ENCODE data around the gene DGLUCY.
"Not testable (repeated sequence)": the region's sequence is repeated elsewhere in the genome, so short reads cannot be mapped to it uniquely, and the experiment has no call there.

DGLUCY gene

GRCh38 chr14:91264151-91265150, 150.6 kb downstream of the DGLUCY start:
- no peak for DNase-seq

GRCh38 chr14:91265404-91265803, 151.5 kb downstream of the DGLUCY start:
- no peak for DNase-seq

DNA sequence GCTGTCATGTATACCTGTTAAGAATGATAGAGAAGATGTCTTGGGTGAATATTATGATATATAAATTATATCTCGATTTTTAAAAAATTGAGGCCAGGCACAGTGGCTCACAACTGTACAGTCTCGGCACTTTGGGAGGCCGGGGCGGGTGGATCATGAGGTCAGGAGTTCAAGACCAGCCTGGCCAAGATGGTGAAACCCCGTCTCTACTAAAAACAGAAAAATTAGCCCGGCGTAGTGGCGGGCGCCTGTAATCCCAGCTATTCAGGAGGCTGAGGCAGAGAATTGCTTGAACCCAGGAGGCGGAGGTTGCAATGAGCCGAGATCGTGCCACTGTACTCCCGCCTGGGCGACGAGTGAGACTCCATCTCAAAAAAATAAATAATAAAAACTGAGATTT, 152.4 kb downstream of the DGLUCY start:
- not testable (repeated sequence) for DNase-seq

GRCh38 chr14:91267965-91268437, 154.1 kb downstream of the DGLUCY start:
- no peak for DNase-seq

DNA sequence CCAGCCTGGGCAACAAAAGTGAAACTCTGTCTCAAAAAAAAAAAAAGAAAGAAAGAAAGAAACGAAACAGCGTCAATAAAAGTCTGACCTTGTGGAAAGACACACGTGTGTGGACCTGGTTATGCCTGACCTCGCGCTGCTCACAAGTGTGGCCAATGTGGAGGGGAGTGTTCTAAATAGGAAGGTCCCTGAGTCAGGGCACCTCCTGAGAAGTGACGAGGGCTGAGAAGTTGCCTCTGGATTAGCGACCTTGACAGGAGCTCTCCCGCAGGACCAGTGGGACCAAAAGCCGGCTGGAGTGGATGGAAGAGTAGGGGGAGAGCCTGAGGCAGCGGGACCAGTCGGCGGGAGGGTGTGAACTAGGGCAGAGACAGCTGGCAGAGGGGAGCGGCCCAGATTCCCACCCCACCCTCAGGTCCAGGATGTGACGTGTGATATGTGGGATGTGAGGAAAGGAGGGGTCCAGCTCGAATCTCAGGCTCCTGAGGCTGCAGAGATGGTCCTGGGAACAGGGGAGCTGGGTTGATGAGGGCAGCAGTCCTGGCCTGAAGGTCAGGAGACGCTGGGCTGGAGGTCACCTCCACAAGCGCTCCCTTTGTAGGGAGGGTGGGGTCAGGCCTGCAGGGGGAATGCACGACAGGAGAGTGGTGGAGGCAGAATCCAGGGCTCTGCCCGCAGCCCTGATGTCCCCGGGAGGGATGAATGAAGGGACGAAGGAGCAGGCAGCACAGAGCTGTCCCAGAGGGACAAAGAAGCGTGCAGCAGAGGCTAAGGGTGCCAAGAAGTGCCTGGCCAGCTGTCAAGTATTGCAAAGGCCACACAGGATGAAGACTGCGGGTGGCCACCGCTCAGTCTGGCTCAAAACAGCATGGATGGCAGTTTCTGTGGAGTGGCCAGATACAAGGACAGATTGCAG, 155.5 kb downstream of the DGLUCY start:
- no peak for DNase-seq

DNA sequence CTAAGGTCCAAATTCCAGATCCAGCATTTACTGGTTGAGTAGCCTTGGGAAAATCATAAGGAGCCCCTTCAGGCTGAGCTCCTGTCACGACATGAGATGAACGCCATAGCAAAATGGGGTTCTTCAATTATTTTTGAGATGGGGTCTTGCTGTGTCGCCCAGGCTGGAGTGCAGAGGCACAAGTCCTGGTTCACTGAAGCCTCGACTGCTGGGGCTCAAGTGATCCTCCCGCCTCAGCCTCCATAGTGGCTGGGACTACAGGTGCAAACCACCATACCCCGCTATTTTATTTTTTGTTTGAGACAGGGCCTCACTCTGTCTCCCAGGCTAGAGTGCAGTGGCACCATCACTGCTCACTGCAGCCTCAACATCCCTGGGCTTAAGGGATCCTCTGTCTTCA, 156.3 kb downstream of the DGLUCY start:
- DNase-seq = no peak

- no peak for DNase-seq
Measured at GRCh38 chr14:91270619-91271018, 156.7 kb downstream of the DGLUCY start.

DNA sequence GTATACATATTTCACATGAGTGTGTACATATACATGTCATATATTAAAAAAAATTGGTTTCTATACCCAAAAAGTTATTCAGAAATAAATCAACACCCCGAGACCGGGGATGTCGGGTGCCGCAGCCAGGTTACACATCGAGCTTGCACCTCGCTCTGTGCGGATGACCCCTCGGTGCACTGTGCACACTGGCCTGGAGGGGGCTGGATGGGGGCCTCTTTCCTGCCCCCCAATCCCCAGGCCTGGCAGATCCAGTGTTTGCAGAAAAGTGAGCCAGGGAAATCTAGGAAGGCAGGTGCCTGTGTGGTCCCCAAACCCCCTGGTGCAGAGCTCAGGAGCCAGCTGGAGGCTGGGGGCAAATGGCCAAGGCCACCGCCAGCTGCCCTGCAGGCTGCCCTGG, 157.8 kb downstream of the DGLUCY start:
- DNase-seq = no peak

DNA sequence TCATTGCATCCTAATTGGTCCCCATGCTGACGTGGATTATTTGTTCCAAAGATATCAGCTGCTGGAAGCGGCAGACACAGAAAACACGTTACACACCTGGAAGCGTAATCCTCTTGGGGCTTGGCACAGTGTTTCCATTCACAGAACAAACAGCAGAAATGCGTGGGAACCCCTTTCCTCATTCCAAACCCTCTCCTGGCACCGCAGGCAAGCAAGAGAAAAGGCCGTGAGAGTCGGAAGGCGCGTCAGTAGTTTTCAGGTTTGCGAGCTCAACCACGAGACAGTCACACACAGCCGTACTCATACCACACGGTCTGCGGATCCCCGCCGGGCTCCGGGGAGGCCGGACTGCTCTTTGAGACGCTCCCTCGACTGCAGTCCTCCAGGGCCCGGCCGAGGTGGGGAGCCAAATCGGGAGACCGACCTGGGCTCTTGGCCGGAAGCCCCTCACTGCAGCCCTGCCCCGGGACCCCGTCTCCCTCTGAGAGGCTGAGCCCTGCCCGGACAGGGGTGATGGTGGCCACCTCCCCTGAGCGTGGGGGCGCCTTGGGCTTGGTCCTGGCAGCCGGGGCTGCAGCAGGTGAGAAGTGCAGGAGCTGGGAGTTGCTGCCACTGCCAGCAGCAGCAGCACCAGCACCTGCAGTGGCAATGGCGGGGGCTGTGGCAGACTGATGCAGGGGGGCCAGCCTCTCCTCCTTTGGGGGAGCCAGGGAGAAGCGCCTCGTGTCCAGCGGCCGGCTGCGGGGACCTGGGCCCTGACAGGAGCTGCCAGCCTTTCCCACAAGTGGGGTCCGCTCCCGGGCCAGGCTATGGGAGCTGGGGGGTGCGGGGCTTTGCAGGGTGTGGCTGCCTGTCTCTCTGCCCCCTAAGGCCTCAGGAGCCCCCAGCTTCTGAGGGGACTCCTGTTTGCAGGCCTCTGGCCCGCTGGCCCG, 158.7 kb downstream of the DGLUCY start:
- no peak for DNase-seq

DNA sequence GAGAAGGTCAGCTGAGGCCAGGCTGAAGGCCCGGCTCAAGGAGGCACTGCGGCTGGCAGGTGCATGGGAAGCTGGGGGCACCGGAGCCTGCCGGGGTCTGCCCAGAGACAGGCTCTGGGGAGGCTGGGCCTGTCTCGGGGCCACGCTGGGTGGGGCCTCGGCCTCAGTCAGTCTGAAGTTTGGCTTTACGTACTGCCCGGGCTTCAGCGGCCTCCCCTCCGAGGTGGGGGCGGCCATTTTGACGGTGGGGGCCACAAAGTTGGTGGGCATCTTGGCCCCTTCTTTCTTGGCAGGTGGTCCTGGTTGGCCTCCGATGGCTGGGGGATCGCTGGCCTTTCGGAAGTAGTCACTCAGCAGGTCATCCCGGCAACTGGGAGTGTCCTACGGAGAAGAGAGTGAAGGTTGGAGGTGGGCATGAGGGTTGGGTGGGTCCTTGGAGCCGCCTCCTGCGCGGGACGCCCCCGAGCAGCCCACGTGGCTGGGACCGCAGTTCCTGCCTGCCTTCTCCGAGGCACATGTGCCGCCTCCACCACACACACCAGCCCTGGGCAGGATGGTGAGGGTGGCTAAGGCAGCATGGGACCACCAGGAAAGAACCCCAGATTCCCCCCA, 159.5 kb downstream of the DGLUCY start:
- no peak for DNase-seq

DNA sequence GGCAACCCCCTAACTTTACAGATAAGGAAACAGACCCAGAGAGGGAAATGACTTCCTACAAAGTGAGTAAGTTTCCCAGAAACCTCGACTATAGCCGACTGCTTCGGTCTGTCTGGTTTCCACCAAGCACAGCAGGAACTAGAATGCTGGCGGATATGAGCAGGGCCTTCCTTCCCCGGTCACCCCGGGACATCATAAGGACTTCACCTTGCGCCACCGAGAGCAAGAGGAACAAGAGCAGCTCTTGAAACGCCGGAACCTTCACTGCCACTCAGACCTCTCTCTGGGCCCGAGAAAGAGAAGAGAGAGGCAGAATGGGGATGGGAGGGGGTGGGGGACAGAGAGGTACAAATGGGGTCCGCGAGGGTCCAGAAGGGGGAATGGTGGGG, 160.0 kb downstream of the DGLUCY start:
- DNase-seq = no peak

GRCh38 chr14:91274796-91275195, 160.9 kb downstream of the DGLUCY start:
- no peak for DNase-seq

Data from femur (tissue), 1 donor.